Fibroblast of villous mesenchyme (primary cell): ENCODE results near the gene GPM6B. TPM values are rescaled to one million over a fixed set of nuclear protein-coding genes. Genes with fewer than 3 reads are reported as not detected.
A peak's percentile ranks its signal among the peaks of the same experiment; 100 is the strongest.

Experiments used
- DNase-seq: peaks from one replicate; pipeline ENCODE4 v3.0.0-alpha.2; 2010; ENCODE audit warnings: low read depth
- H3K4me3 ChIP-seq: 2 replicates; pipeline ENCODE4 v1.5.1; 2011; ENCODE audit warnings: low read depth, mild to moderate bottlenecking, low read length
- total RNA-seq: library from RNA; depleted of rRNA; stranded (reverse); fragments of >200 nt; gene quantifications from 2 replicates; pipeline ENCODE4 v1.2.3, GENCODE V29; 2012
- TF ChIP-seq, protein P1 (sequence below): IDR thresholded peaks from 2 replicates; pipeline ENCODE4 v1.5.1; 2012; ENCODE audit warnings: low read depth, mild to moderate bottlenecking, low read length; ENCODE audit not compliant: insufficient read depth

GPM6B gene
- total RNA-seq, 1 donor, result under 0.01 TPM

DNA sequence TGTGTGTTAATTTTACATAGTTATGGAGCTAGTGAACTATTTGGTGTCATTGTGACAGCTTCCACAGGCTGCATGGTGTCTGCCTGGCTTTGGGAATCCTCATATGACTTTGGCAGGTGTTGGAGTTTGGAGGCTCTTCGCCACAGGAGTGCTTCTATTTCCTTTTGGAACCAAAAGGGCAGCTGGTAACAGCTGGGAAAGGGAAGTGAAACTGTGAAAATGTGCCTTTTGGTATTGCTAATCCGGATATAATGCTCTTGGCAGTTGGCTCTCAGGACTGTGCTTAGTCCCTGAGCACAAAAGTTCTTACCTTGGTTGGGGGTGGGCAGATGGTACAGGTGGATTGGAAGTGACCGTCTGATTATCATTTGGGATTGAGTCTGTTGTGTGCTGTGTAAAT, 64.2 kb downstream of the GPM6B start:
- no peak for DNase-seq

DNA sequence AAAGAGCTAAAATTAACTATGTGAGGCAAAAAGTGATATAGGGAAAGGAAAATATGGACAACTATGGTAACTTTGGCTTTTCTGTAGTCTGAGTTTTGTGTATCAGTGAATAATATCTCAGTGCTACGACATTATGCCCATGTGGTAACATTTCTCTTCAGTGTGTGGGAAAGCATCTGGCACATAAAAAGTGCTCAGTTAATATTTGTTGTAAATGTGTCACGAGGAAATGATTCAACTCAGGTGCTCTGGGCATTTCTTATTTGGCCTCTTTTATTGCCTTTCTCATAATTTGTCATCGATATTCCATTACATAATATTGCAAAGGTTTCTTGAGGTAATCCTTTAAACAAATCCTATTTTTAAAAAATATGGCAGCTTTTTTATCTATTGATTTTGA, 64.8 kb downstream of the GPM6B start:
- TF ChIP-seq, protein P1, sequence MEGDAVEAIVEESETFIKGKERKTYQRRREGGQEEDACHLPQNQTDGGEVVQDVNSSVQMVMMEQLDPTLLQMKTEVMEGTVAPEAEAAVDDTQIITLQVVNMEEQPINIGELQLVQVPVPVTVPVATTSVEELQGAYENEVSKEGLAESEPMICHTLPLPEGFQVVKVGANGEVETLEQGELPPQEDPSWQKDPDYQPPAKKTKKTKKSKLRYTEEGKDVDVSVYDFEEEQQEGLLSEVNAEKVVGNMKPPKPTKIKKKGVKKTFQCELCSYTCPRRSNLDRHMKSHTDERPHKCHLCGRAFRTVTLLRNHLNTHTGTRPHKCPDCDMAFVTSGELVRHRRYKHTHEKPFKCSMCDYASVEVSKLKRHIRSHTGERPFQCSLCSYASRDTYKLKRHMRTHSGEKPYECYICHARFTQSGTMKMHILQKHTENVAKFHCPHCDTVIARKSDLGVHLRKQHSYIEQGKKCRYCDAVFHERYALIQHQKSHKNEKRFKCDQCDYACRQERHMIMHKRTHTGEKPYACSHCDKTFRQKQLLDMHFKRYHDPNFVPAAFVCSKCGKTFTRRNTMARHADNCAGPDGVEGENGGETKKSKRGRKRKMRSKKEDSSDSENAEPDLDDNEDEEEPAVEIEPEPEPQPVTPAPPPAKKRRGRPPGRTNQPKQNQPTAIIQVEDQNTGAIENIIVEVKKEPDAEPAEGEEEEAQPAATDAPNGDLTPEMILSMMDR, result no peak
- H3K4me3 ChIP-seq, result no peak overlapping the region
- no peak for DNase-seq

More for the DNA sequence above, 64.2 kb downstream of the GPM6B start:
- TF ChIP-seq, protein P1, result no peak
- no peak overlapping the region for H3K4me3 ChIP-seq

DNA sequence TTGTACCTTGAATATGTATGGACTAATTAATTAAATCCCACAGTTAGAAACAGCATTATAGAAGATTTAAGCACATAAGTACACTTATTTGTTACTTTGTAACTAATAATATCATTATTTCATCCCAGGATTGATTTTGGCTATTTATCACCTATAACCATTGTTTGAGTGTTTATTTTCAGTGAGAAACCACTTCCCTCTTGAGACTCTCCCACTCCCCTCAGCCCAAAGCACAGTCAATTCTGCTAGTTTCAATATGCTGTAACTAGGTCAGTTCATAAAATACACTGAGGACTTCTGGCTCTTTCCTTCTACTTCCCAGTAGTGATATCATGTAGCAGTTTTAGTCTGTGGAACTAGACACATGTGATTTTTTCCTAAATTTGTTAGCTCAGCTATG, 66.1 kb downstream of the GPM6B start:
- H3K4me3 ChIP-seq, result no peak overlapping the region
- no peak for DNase-seq
- TF ChIP-seq, protein P1, result no peak

DNA sequence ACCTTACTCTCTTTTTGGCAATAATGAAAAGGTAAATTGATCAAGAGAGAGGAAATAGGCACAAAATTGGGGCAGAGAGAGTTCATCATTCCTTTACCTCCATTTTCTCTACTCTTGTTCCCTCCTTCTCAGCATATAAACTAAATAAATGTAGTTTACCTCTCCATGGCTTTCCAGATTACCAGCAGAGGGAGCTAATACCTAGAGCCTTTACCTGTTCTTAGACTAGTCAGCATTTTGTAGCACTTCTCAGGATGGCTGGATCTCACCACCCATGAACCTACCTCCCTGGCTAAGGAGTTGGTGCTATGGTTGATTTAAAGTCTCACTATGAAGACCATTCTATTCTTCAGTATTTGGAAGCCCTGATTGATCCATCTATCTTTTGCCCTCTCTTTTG, 66.7 kb downstream of the GPM6B start:
- no peak overlapping the region for H3K4me3 ChIP-seq
- TF ChIP-seq, protein P1, result peak; percentile 51
- no peak for DNase-seq

DNA sequence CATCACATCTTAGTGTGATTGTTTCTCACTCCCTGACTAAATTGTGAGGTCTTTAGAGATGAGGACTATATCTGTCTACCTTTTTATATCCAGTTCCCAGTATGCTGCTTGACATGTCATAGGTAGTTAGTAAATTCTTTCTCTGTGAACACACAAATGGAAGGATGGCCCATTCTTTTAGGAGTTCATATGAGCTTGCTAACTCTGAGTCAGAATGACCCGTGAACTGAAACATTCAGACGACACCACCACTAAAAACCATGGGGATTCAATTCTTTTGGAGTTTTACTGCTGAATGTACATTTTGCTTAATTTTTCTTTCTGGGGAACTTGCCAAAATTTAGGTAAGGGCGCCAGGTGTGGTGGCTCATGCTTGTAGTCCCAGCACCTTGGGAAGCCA, 68.4 kb downstream of the GPM6B start:
- no peak overlapping the region for H3K4me3 ChIP-seq
- no peak for DNase-seq
- TF ChIP-seq, protein P1, result no peak

DNA sequence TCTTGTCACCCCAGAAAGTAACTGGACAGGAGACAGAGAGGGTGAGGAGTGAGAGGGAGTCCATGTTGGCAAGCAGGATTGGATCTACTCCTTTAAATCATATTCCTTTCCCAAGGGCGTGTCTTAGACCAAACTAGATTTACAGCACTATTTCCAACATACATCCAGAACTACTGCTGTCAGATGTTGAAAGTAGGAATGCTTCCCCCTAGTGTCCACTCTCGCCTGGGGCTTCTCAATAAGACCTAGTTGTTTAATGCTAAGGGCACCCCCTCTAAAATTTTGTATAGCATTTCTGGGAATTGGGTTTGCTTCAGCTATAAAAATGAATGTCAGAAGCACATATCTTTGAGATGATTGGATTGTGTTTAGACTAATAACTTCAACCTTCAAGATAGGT, 69.1 kb downstream of the GPM6B start:
- H3K4me3 ChIP-seq, result no peak overlapping the region
- TF ChIP-seq, protein P1, result peak; percentile 65
- peak; percentile 78 for DNase-seq
